IMR-90 (cell line): ENCODE data around the gene MAP2K5. TPM values are rescaled to one million over a fixed set of nuclear protein-coding genes. Genes with fewer than 3 reads are reported as not detected.

Source experiments
- ATAC-seq: fragments of 200-7000 bp; cut with Tn5 transposase; 2 replicates; pipeline ENCODE4 v1.9.1; 2020; ENCODE audit warnings: low read depth, mild to moderate bottlenecking, moderate library complexity
- BruUV-seq: library from RNA; stranded (reverse); fragments of 400-500 nt; replicated peaks from 2 replicates; lab custom pipeline; 2021; lab: Mats Ljungman, UMichigan
- CTCF ChIA-PET: fragments of 300-600 bp; formaldehyde crosslinking; extraction: SDS; loops from one replicate; lab custom pipeline; 2021; ENCODE audit warnings: antibody characterized with exemption; lab: Yijun Ruan, JAX
- POLR2A ChIA-PET: fragments of 300-600 bp; sonication (Branson Sonifier 250); formaldehyde crosslinking; loops from one replicate; lab custom pipeline; 2022; ENCODE audit warnings: antibody characterized with exemption; ENCODE audit not compliant: unreplicated experiment; lab: Charles Lee
- DNase-seq: peaks from one replicate; pipeline ENCODE4 v3.0.0; 2013
- H2AFZ ChIP-seq: replicated peaks from 2 replicates; pipeline ENCODE3; 2013; ENCODE audit warnings: low read length, mild to moderate bottlenecking; ENCODE audit not compliant: poor library complexity
- H2AK5ac ChIP-seq: 2 replicates; pipeline ENCODE4 v1.6.1; 2013; ENCODE audit warnings: low read depth, low read length, inconsistent platforms
- H2AK9ac ChIP-seq: replicated peaks from 2 replicates; pipeline ENCODE3; 2013; ENCODE audit warnings: mild to moderate bottlenecking, low read depth, low read length, moderate library complexity; ENCODE audit not compliant: poor library complexity
- H2BK120ac ChIP-seq: 2 replicates; pipeline ENCODE4 v1.6.1; 2013; ENCODE audit warnings: low read depth, low read length, inconsistent platforms
- H2BK15ac ChIP-seq: 3 replicates; pipeline ENCODE4 v1.6.1; 2013; ENCODE audit warnings: low read depth, low read length, inconsistent platforms
- H2BK20ac ChIP-seq: 2 replicates; pipeline ENCODE4 v1.6.1; 2013; ENCODE audit warnings: low read depth, mild to moderate bottlenecking, inconsistent platforms, low read length, moderate library complexity
- H2BK5ac ChIP-seq: 2 replicates; pipeline ENCODE4 v1.6.1; 2013; ENCODE audit warnings: mild to moderate bottlenecking, low read depth, low read length, inconsistent platforms; ENCODE audit not compliant: poor library complexity, severe bottlenecking
- H3K14ac ChIP-seq: replicated peaks from 2 replicates; pipeline ENCODE4 v1.6.1; 2013; ENCODE audit warnings: low read depth, low read length, inconsistent platforms
- H3K18ac ChIP-seq: 2 replicates; pipeline ENCODE4 v1.6.1; 2013; ENCODE audit warnings: low read depth, low read length, control low read depth
- H3K23ac ChIP-seq: 2 replicates; pipeline ENCODE4 v1.6.1; 2013; ENCODE audit warnings: low read depth, low read length, inconsistent platforms
- H3K27ac ChIP-seq: 2 replicates; pipeline ENCODE4 v1.5.1; 2013; ENCODE audit warnings: mild to moderate bottlenecking, control low read depth, low read length; ENCODE audit not compliant: insufficient read depth
- H3K27me3 ChIP-seq: 2 replicates; pipeline ENCODE4 v1.6.1; 2013; ENCODE audit warnings: low read length; ENCODE audit not compliant: control insufficient read depth, insufficient read depth
- H3K36me3 ChIP-seq: 2 replicates; pipeline ENCODE4 v1.6.1; 2013; ENCODE audit warnings: low read length, mixed read lengths; ENCODE audit not compliant: control insufficient read depth, insufficient read depth
- H3K4ac ChIP-seq: 2 replicates; pipeline ENCODE4 v1.6.1; 2013; ENCODE audit warnings: low read depth, low read length, inconsistent platforms
- H3K4me1 ChIP-seq: 2 replicates; pipeline ENCODE4 v1.6.1; 2013; ENCODE audit warnings: low read length, mixed read lengths; ENCODE audit not compliant: control insufficient read depth, insufficient read depth
- H3K4me2 ChIP-seq: 2 replicates; pipeline ENCODE4 v1.6.1; 2013; ENCODE audit warnings: low read depth, mild to moderate bottlenecking, control low read depth, low read length, moderate library complexity
- H3K4me3 ChIP-seq: 2 replicates; pipeline ENCODE4 v1.5.1; 2013; ENCODE audit warnings: low read depth, mild to moderate bottlenecking, control low read depth, low read length, moderate library complexity; ENCODE audit not compliant: insufficient read depth
- H3K56ac ChIP-seq: 2 replicates; pipeline ENCODE4 v1.6.1; 2013; ENCODE audit warnings: low read length, inconsistent platforms; ENCODE audit not compliant: insufficient read depth; ENCODE audit errors: extremely low read depth
- H3K79me1 ChIP-seq, 2 experiments: 2 replicates each; pipeline ENCODE4 v1.6.1; 2013; ENCODE audit warnings: low read length in 2 of 2, inconsistent platforms in 1 of 2, low read depth in 1 of 2
- H3K9ac ChIP-seq: 2 replicates; pipeline ENCODE4 v1.6.1; 2013; ENCODE audit warnings: low read depth, low read length, control low read depth
- H3K9me1 ChIP-seq: 2 replicates; pipeline ENCODE4 v1.6.1; 2013; ENCODE audit warnings: low read length, inconsistent platforms; ENCODE audit not compliant: insufficient read depth
- H3K9me3 ChIP-seq: 2 replicates; pipeline ENCODE4 v1.6.1; 2013; ENCODE audit warnings: low read length; ENCODE audit not compliant: control insufficient read depth, insufficient read depth
- H4K20me1 ChIP-seq: 2 replicates; pipeline ENCODE4 v1.6.1; 2013; ENCODE audit warnings: low read length, inconsistent platforms; ENCODE audit not compliant: insufficient read depth
- H4K5ac ChIP-seq: 2 replicates; pipeline ENCODE4 v1.6.1; 2013; ENCODE audit warnings: mild to moderate bottlenecking, low read depth, low read length, control low read depth
- H4K8ac ChIP-seq, 2 experiments: 2 replicates each; pipeline ENCODE4 v1.6.1; 2013; ENCODE audit warnings: low read depth in 2 of 2, low read length in 2 of 2, control low read depth in 1 of 2, inconsistent platforms in 1 of 2
- H4K91ac ChIP-seq: 2 replicates; pipeline ENCODE4 v1.6.1; 2013; ENCODE audit warnings: low read depth, low read length, inconsistent platforms; ENCODE audit not compliant: insufficient read depth
- BHLHE40 ChIP-seq: fragments of 150-350 bp; IDR thresholded peaks from 2 replicates; pipeline ENCODE4 v1.6.1; 2016; ENCODE audit warnings: mild to moderate bottlenecking, low read depth, low read length
- CEBPB ChIP-seq: IDR thresholded peaks from 2 replicates; pipeline ENCODE4 v1.6.1; 2012; ENCODE audit warnings: low read depth, low read length, improper control_type of control experiment
- CHD1 ChIP-seq: IDR thresholded peaks from 2 replicates; pipeline ENCODE4 v1.6.1; 2012; ENCODE audit warnings: low read depth, low read length, improper control_type of control experiment
- CTCF ChIP-seq: conservative IDR thresholded peaks from 2 replicates; pipeline ENCODE4 v1.5.1; 2012; ENCODE audit warnings: mild to moderate bottlenecking, low read depth, low read length, improper control_type of control experiment
- ELK1 ChIP-seq: fragments of 150-350 bp; IDR thresholded peaks from 2 replicates; pipeline ENCODE4 v1.6.1; 2016; ENCODE audit warnings: low read depth, mild to moderate bottlenecking, low read length, moderate library complexity, borderline replicate concordance
- FOS ChIP-seq: fragments of 150-350 bp; IDR thresholded peaks from 2 replicates; pipeline ENCODE4 v1.6.1; 2016; ENCODE audit warnings: low read depth, low read length
- MAFK ChIP-seq: IDR thresholded peaks from 2 replicates; pipeline ENCODE4 v1.6.1; 2012; ENCODE audit warnings: low read depth, low read length, improper control_type of control experiment
- MAZ ChIP-seq: IDR thresholded peaks from 2 replicates; pipeline ENCODE4 v1.6.1; 2012; ENCODE audit warnings: low read depth, mild to moderate bottlenecking, low read length, improper control_type of control experiment, moderate library complexity, borderline replicate concordance
- MXI1 ChIP-seq: IDR thresholded peaks from 2 replicates; pipeline ENCODE4 v1.6.1; 2012; ENCODE audit warnings: low read depth, mild to moderate bottlenecking, low read length, moderate library complexity, borderline replicate concordance
- NFE2L2 ChIP-seq: fragments of 150-350 bp; IDR thresholded peaks from 2 replicates; pipeline ENCODE4 v1.6.1; 2016; ENCODE audit warnings: low read depth, mild to moderate bottlenecking, low read length
- POLR2A ChIP-seq: IDR thresholded peaks from 2 replicates; pipeline ENCODE4 v1.6.1; 2012; ENCODE audit warnings: mild to moderate bottlenecking, low read depth, low read length
- RAD21 ChIP-seq: IDR thresholded peaks from 2 replicates; pipeline ENCODE4 v1.6.1; 2012; ENCODE audit warnings: low read length, improper control_type of control experiment
- RCOR1 ChIP-seq: IDR thresholded peaks from 2 replicates; pipeline ENCODE4 v1.6.1; 2012; ENCODE audit warnings: mild to moderate bottlenecking, low read length, improper control_type of control experiment; ENCODE audit not compliant: insufficient replicate concordance
- RFX5 ChIP-seq: IDR thresholded peaks from 2 replicates; pipeline ENCODE4 v1.8.0; 2012; ENCODE audit warnings: low read depth, mild to moderate bottlenecking, low read length, moderate library complexity
- SMC3 ChIP-seq: fragments of 150-350 bp; IDR thresholded peaks from 2 replicates; pipeline ENCODE4 v1.6.1; 2016; ENCODE audit warnings: low read depth, mild to moderate bottlenecking, antibody characterized with exemption, low read length, moderate library complexity
- USF2 ChIP-seq: fragments of 150-350 bp; IDR thresholded peaks from 2 replicates; pipeline ENCODE4 v1.6.1; 2017; ENCODE audit warnings: mild to moderate bottlenecking, antibody characterized with exemption, low read length, low read depth
- WGBS, 2 experiments: methylation state at CpG; one replicate each; pipeline versions ENCODE4 v1.1.5 to v1.1.7; 2013; ENCODE audit warnings: missing lambda C conversion rate in 2 of 2; ENCODE audit not compliant: insufficient read length in 1 of 2; ENCODE audit errors: extremely low coverage in 2 of 2; 5-methylcytosine and 5-hydroxymethylcytosine counted together
- dilution Hi-C: fragments of 300-500 bp; cut with HindIII; formaldehyde crosslinking; loops from one replicate; pipeline ENCODE4 v1.14.3; 2018; ENCODE audit warnings: low sequenced_read_pairs; ENCODE audit not compliant: unreplicated experiment
- in situ Hi-C: fragments of 300-500 bp; cut with MboI; formaldehyde crosslinking; loops from 3 replicates; pipeline ENCODE4 v1.14.3; 2019; ENCODE audit warnings: low sequenced_read_pairs, inconsistent platforms, mixed read lengths
- intact Hi-C: fragments of 100-400 bp; cut with micrococcal nuclease; formaldehyde crosslinking; loops from 2 replicates; pipeline ENCODE4 v1.10.0; 2022
- polyA plus RNA-seq, 3 experiments: library from polyadenylated mRNA; depleted of rRNA; stranded (reverse); fragments of >200 nt; gene quantifications; 2 replicates each; pipeline ENCODE4 v1.2.3, GENCODE V29; 2012; ENCODE audit warnings: low replicate concordance in 1 of 3
- total RNA-seq: library from RNA; depleted of rRNA; stranded (reverse); fragments of >200 nt; gene quantifications from 2 replicates; pipeline ENCODE4 v1.2.3, GENCODE V29; 2012

MAP2K5 gene
- total and polyA plus RNA-seq, 2 of the 4 experiments (the other 2 are of a cell fraction), result 1.6 to 6.1 TPM

GRCh38 chr15:67747921-67748320, 205.4 kb downstream of the MAP2K5 start:
- H3K9me3 ChIP-seq, result no peaks in the 10 kb centered on the region
- no peak overlapping the region for H2AK5ac ChIP-seq
- H4K8ac ChIP-seq, result no peak overlapping the region
- no peak overlapping the region for H2BK5ac ChIP-seq
- H3K4ac ChIP-seq, result no peak overlapping the region
- H3K18ac ChIP-seq, result no peak overlapping the region
- no peak overlapping the region for H3K27ac ChIP-seq
- H2AFZ ChIP-seq, result no peak overlapping the region
- no peaks in the 10 kb centered on the region for H4K20me1 ChIP-seq
- BruUV-seq, result no TSS peak
- POLR2A ChIA-PET, result no interaction called here
- no peak overlapping the region for H4K5ac ChIP-seq
- H4K91ac ChIP-seq, result no peak overlapping the region
- H3K9ac ChIP-seq, result no peak overlapping the region
- intact Hi-C loops, result no loop called here
- H2BK15ac ChIP-seq, result no peak overlapping the region
- ATAC-seq, result no peak
- no peaks in the 10 kb centered on the region for H3K27me3 ChIP-seq
- no peak overlapping the region for H2BK120ac ChIP-seq
- in situ Hi-C loops, result no loop called here
- no peak overlapping the region for H3K4me2 ChIP-seq
- no peaks in the 10 kb centered on the region; the same call in none of the 2 replicates for H3K9me1 ChIP-seq
- dilution Hi-C loops, result no loop called here
- no peak overlapping the region for H3K4me3 ChIP-seq
- WGBS, 2 experiments, result no CpG with 5 or more reads among the region's 3 CpGs
- H2BK20ac ChIP-seq, result no peak overlapping the region
- H3K23ac ChIP-seq, result no peak overlapping the region
- 0 out of 2 replicates have a peak, but pooled peaks cover 2% of the 10 kb centered on the region for H3K36me3 ChIP-seq
- H3K79me1 ChIP-seq, result no peaks in the 10 kb centered on the region
- TF ChIP-seq NFE2L2 (no peak), USF2 (no peak), RCOR1 (no peak), CHD1 (no peak), POLR2A (no peak), SMC3 (no peak), MXI1 (no peak), ELK1 (no peak), CEBPB (no peak), MAZ (no peak), MAFK (no peak), FOS (no peak), BHLHE40 (no peak), RAD21 (no peak), CTCF (no peak), RFX5 (no peak)
- CTCF ChIA-PET, result interaction anchor here (1.4 kb wide), 1 partner anchor 18 kb away, joined by 3 read pairs; no protein-coding TSS in a partner anchor
- no peak overlapping the region for H2AK9ac ChIP-seq
- no peak overlapping the region for H3K14ac ChIP-seq
- DNase-seq, result no peak
- no peak overlapping the region for H3K56ac ChIP-seq
- no peaks in the 10 kb centered on the region; the same call in 1 of the 2 replicates for H3K4me1 ChIP-seq
